Non-pigmented ciliary epithelial cell (primary cell): ENCODE data around the gene TIMP2.
"Not testable (repeated sequence)": the region's sequence is repeated elsewhere in the genome, so short reads cannot be mapped to it uniquely, and the experiment has no call there.

ENCODE experiments used
- DNase-seq: peaks from one replicate; pipeline ENCODE4 v3.0.0-alpha.2; 2010; ENCODE audit warnings: low read depth

Gene TIMP2

GRCh38 chr17:78933025-78933958 lies 8.1 kb upstream of the TIMP2 start:
- DNase-seq = peak; percentile 96

- DNase-seq = no peak
These were observed 5.0 kb upstream of the TIMP2 start for GRCh38 chr17:78929908-78930775.

- no peak for DNase-seq
These were observed 722 bp upstream of the TIMP2 start for GRCh38 chr17:78925662-78926555.

- no peak for DNase-seq
These were observed 571 bp downstream of the TIMP2 start for GRCh38 chr17:78924481-78925151.

GRCh38 chr17:78923660-78924453 lies 1.3 kb downstream of the TIMP2 start:
- no peak for DNase-seq

GRCh38 chr17:78922816-78923498 lies 2.2 kb downstream of the TIMP2 start:
- no peak for DNase-seq

- no peak for DNase-seq
These were observed 3.7 kb downstream of the TIMP2 start for GRCh38 chr17:78921437-78921971.

GRCh38 chr17:78920528-78920927 lies 4.7 kb downstream of the TIMP2 start:
- no peak for DNase-seq

- no peak for DNase-seq
These were observed 5.2 kb downstream of the TIMP2 start for GRCh38 chr17:78919861-78920450.

- DNase-seq = no peak
These were observed 6.2 kb downstream of the TIMP2 start for GRCh38 chr17:78918979-78919378.

GRCh38 chr17:78917451-78918275 lies 7.5 kb downstream of the TIMP2 start:
- no peak for DNase-seq

GRCh38 chr17:78915872-78916632 lies 9.1 kb downstream of the TIMP2 start:
- DNase-seq = no peak

GRCh38 chr17:78913115-78913514 lies 12.1 kb downstream of the TIMP2 start:
- DNase-seq = no peak

- no peak for DNase-seq
These were observed 13.1 kb downstream of the TIMP2 start for GRCh38 chr17:78912082-78912481.

GRCh38 chr17:78911543-78911942 lies 13.6 kb downstream of the TIMP2 start:
- DNase-seq = not testable (repeated sequence)

- no peak for DNase-seq
These were observed 14.5 kb downstream of the TIMP2 start for GRCh38 chr17:78910497-78911284.

- DNase-seq = no peak
These were observed 16.8 kb downstream of the TIMP2 start for GRCh38 chr17:78908426-78908825.
